H9 (cell line): ENCODE results near the gene NFE2L3. TPM values are rescaled to one million over a fixed set of nuclear protein-coding genes. Genes with fewer than 3 reads are reported as not detected.

Source experiments
- DNase-seq: peaks from one replicate; pipeline ENCODE4 v3.0.0-alpha.2; 2017
- H2AFZ ChIP-seq: one replicate; pipeline ENCODE4 v1.6.1; 2013; ENCODE audit warnings: mild to moderate bottlenecking, low read length, control low read depth, moderate library complexity
- H2AK5ac ChIP-seq: 2 replicates; pipeline ENCODE4 v1.6.1; 2013; ENCODE audit warnings: low read length, control low read depth, mixed read lengths; ENCODE audit not compliant: insufficient read length
- H2BK120ac ChIP-seq: one replicate; pipeline ENCODE4 v1.6.1; 2013; ENCODE audit warnings: low read depth, mild to moderate bottlenecking, low read length, control low read depth, inconsistent platforms; ENCODE audit not compliant: poor library complexity, severe bottlenecking
- H2BK12ac ChIP-seq: 2 replicates; pipeline ENCODE4 v1.6.1; 2013; ENCODE audit warnings: low read length, control low read depth, mixed read lengths, low read depth; ENCODE audit not compliant: insufficient read length
- H2BK15ac ChIP-seq: 2 replicates; pipeline ENCODE4 v1.6.1; 2013; ENCODE audit warnings: low read depth, low read length, control low read depth
- H2BK20ac ChIP-seq: one replicate; pipeline ENCODE4 v1.6.1; 2013; ENCODE audit warnings: low read depth, mild to moderate bottlenecking, low read length, control low read depth, inconsistent platforms; ENCODE audit not compliant: poor library complexity, severe bottlenecking
- H2BK5ac ChIP-seq: 2 replicates; pipeline ENCODE4 v1.6.1; 2013; ENCODE audit warnings: low read length, control low read depth, mixed read lengths; ENCODE audit not compliant: insufficient read length
- H3K14ac ChIP-seq: 2 replicates; pipeline ENCODE4 v1.6.1; 2013; ENCODE audit warnings: low read length, control low read depth; ENCODE audit not compliant: insufficient read depth
- H3K18ac ChIP-seq: 2 replicates; pipeline ENCODE4 v1.6.1; 2013; ENCODE audit warnings: low read depth, mild to moderate bottlenecking, mixed read lengths, low read length, control low read depth; ENCODE audit not compliant: insufficient read length
- H3K23ac ChIP-seq: 2 replicates; pipeline ENCODE4 v1.6.1; 2013; ENCODE audit warnings: low read length, control low read depth, mixed read lengths, low read depth; ENCODE audit not compliant: insufficient read length
- H3K23me2 ChIP-seq: 2 replicates; pipeline ENCODE4 v1.6.1; 2013; ENCODE audit warnings: low read depth, mild to moderate bottlenecking, mixed read lengths, low read length, control low read depth; ENCODE audit not compliant: insufficient read length, poor library complexity, severe bottlenecking
- H3K27ac ChIP-seq: 2 replicates; pipeline ENCODE4 v1.5.1; 2013; ENCODE audit warnings: low read length, control low read depth, mixed read lengths, low read depth; ENCODE audit not compliant: insufficient read length
- H3K27me3 ChIP-seq: 2 replicates; pipeline ENCODE4 v1.6.1; 2013; ENCODE audit warnings: low read length, control low read depth, inconsistent platforms; ENCODE audit not compliant: insufficient read depth
- H3K4ac ChIP-seq: 2 replicates; pipeline ENCODE4 v1.6.1; 2013; ENCODE audit warnings: low read depth, mild to moderate bottlenecking, control low read depth, inconsistent platforms, low read length, moderate library complexity
- H3K4me1 ChIP-seq: 2 replicates; pipeline ENCODE4 v1.6.1; 2013; ENCODE audit warnings: low read length, control low read depth, inconsistent platforms; ENCODE audit not compliant: insufficient read depth
- H3K4me2 ChIP-seq: 2 replicates; pipeline ENCODE4 v1.6.1; 2013; ENCODE audit warnings: low read length, control low read depth, mixed read lengths; ENCODE audit not compliant: insufficient read length, insufficient read depth
- H3K56ac ChIP-seq: 2 replicates; pipeline ENCODE4 v1.6.1; 2013; ENCODE audit warnings: low read depth, mild to moderate bottlenecking, mixed read lengths, low read length, control low read depth; ENCODE audit not compliant: insufficient read length
- H3K79me1 ChIP-seq: 2 replicates; pipeline ENCODE4 v1.6.1; 2013; ENCODE audit warnings: low read depth, mild to moderate bottlenecking, moderate library complexity, low read length, control low read depth, inconsistent platforms; ENCODE audit not compliant: insufficient read depth, poor library complexity, severe bottlenecking
- H3K79me2 ChIP-seq: 2 replicates; pipeline ENCODE4 v1.6.1; 2013; ENCODE audit warnings: low read length, control low read depth, inconsistent platforms; ENCODE audit not compliant: insufficient read depth
- H3K9ac ChIP-seq: 2 replicates; pipeline ENCODE4 v1.6.1; 2013; ENCODE audit warnings: low read length, control low read depth, mixed read lengths; ENCODE audit not compliant: insufficient read length; ENCODE audit errors: extremely low read depth
- H3K9me3 ChIP-seq: one replicate; pipeline ENCODE4 v1.6.1; 2013; ENCODE audit warnings: low read depth, low read length, inconsistent platforms; ENCODE audit not compliant: control insufficient read depth
- H3T11ph ChIP-seq: one replicate; pipeline ENCODE4 v1.6.1; 2013; ENCODE audit warnings: mild to moderate bottlenecking, low read length, control low read depth, inconsistent platforms
- H4K20me1 ChIP-seq: one replicate; pipeline ENCODE4 v1.6.1; 2013; ENCODE audit not compliant: control insufficient read depth, insufficient read length, insufficient read depth
- H4K5ac ChIP-seq: 2 replicates; pipeline ENCODE4 v1.6.1; 2013; ENCODE audit warnings: low read depth, mild to moderate bottlenecking, mixed read lengths, low read length, control low read depth; ENCODE audit not compliant: insufficient read length
- H4K8ac ChIP-seq: replicated peaks from 2 replicates; pipeline ENCODE4 v1.6.1; 2013; ENCODE audit warnings: low read length, control low read depth, mixed read lengths, low read depth; ENCODE audit not compliant: insufficient read length
- H4K91ac ChIP-seq: 2 replicates; pipeline ENCODE4 v1.6.1; 2013; ENCODE audit warnings: low read depth, mild to moderate bottlenecking, moderate library complexity, mixed read lengths, low read length, control low read depth; ENCODE audit not compliant: insufficient read length
- H3K27ac Mint-ChIP-seq, 3 experiments: 2 replicates in 2 of 3; 3 replicates in 1 of 3; pipeline ENCODE4 v1.8.0; 2020 to 2021; ENCODE audit warnings: mixed read lengths in 3 of 3, mild to moderate bottlenecking in 1 of 3, moderate library complexity in 1 of 3
- H3K27me3 Mint-ChIP-seq: 2 replicates; pipeline ENCODE4 v1.8.0; 2021; ENCODE audit warnings: low read depth, mild to moderate bottlenecking, moderate library complexity, mixed read lengths
- H3K36me3 Mint-ChIP-seq, 3 experiments: 2 replicates in 2 of 3; 3 replicates in 1 of 3; pipeline ENCODE4 v1.8.0; 2020 to 2021; ENCODE audit warnings: low read depth in 3 of 3, mixed read lengths in 3 of 3; ENCODE audit not compliant: insufficient read depth in 1 of 3
- H3K4me1 Mint-ChIP-seq, 2 experiments: 2 replicates each; pipeline ENCODE4 v1.8.0; 2020; ENCODE audit warnings: mixed read lengths in 2 of 2
- H3K4me3 Mint-ChIP-seq, 2 experiments: 2 replicates in 1 of 2; 3 replicates in 1 of 2; pipeline ENCODE4 v1.8.0; 2020 to 2021; ENCODE audit warnings: mild to moderate bottlenecking in 2 of 2, mixed read lengths in 2 of 2, moderate library complexity in 1 of 2
- H3K9me3 Mint-ChIP-seq, 2 experiments: 2 replicates in 1 of 2; 3 replicates in 1 of 2; pipeline ENCODE4 v1.8.0; 2020; ENCODE audit warnings: mild to moderate bottlenecking in 2 of 2, mixed read lengths in 2 of 2, moderate library complexity in 1 of 2
- CTCF ChIP-seq: fragments of 200-600 bp; sonication (generic); conservative IDR thresholded peaks from 3 replicates; pipeline ENCODE4 v1.8.0; 2021; ENCODE audit warnings: antibody characterized with exemption, mild to moderate bottlenecking
- WGBS: extraction: QIAGEN DNeasy Blood & Tissue Kit; methylation state at CpG from one replicate; pipeline ENCODE4 v1.1.7; 2013; ENCODE audit warnings: missing lambda C conversion rate, low lambda C conversion rate, mixed read lengths; ENCODE audit not compliant: insufficient read length; ENCODE audit errors: extremely low coverage; 5-methylcytosine and 5-hydroxymethylcytosine counted together
- total RNA-seq: library from RNA; stranded (reverse); gene quantifications from 2 replicates; pipeline ENCODE4 v1.2.1, GENCODE V29; 2021

NFE2L3 gene
- total RNA-seq, 1 experiment from 2014 or later: 46.9 TPM

GRCh38 chr7:26178272-26178960 is 26.4 kb downstream of the NFE2L3 start:
- no CpG with 5 or more reads among the region's 7 CpGs for WGBS
- no peaks in the 10 kb centered on the region for H3K27me3 ChIP-seq
- H4K8ac ChIP-seq: no peak overlapping the region
- H3K23me2 ChIP-seq: no peaks in the 10 kb centered on the region
- H2BK5ac ChIP-seq: no peak overlapping the region
- H3K18ac ChIP-seq: no peak overlapping the region
- H3K4ac ChIP-seq: no peak overlapping the region
- H2AK5ac ChIP-seq: no peak overlapping the region
- no peaks in the 10 kb centered on the region for H4K20me1 ChIP-seq
- no peak overlapping the region for H3K14ac ChIP-seq
- H3K9me3 Mint-ChIP-seq: peaks cover 10 to 29% of the 10 kb centered on the region in 2 experiments
- no peaks in the 10 kb centered on the region for H3K9me3 ChIP-seq
- H3K4me2 ChIP-seq: no peak overlapping the region
- H3K23ac ChIP-seq: no peak overlapping the region
- no peak overlapping the region for H3K56ac ChIP-seq
- H3K79me1 ChIP-seq: no peaks in the 10 kb centered on the region
- no peak overlapping the region for H2BK15ac ChIP-seq
- no peak overlapping the region for H2BK12ac ChIP-seq
- peak overlapping the region in 1 of 3 experiments; percentile 32; a peak in 1 of 7 replicates for H3K27ac Mint-ChIP-seq
- peaks cover 9% of the 10 kb centered on the region; the same call in 1 of the 2 replicates for H3K79me2 ChIP-seq
- no peak overlapping the region for H3K4me3 Mint-ChIP-seq
- H3K4me1 Mint-ChIP-seq: peaks cover 3 to 9% of the 10 kb centered on the region in 2 experiments; a peak in 3 of 4 replicates
- no peak for TF ChIP-seq CTCF
- H3T11ph ChIP-seq: no peak overlapping the region
- DNase-seq: no peak
- H3K4me1 ChIP-seq: no peaks in the 10 kb centered on the region; the same call in 1 of the 2 replicates
- peaks cover 36 to 60% (median 44%) of the 10 kb centered on the region in 3 experiments for H3K36me3 Mint-ChIP-seq
- 0 out of 2 replicates have a peak, but pooled peaks cover 1% of the 10 kb centered on the region for H3K27me3 Mint-ChIP-seq
- no peak overlapping the region for H2AFZ ChIP-seq
- H4K91ac ChIP-seq: no peak overlapping the region
- no peak overlapping the region for H3K9ac ChIP-seq
- H2BK20ac ChIP-seq: no peak overlapping the region
- no peak overlapping the region for H4K5ac ChIP-seq
- H2BK120ac ChIP-seq: no peak overlapping the region
- no peak overlapping the region for H3K27ac ChIP-seq
